HG03196 (cell line): ENCODE results near the gene ANKMY2.
"Not testable (repeated sequence)": the region's sequence is repeated elsewhere in the genome, so short reads cannot be mapped to it uniquely, and the experiment has no call there.

Experiments used
- ATAC-seq: cut with Tn5 transposase; IDR thresholded peaks from one replicate; pipeline ENCODE4 v1.9.1; 2021; ENCODE audit not compliant: unreplicated experiment

Gene ANKMY2

GRCh38 chr7:16627236-16627635 is 18.3 kb downstream of the ANKMY2 start:
- no peak for ATAC-seq

- ATAC-seq: no peak
Measured at GRCh38 chr7:16626388-16626787, 19.2 kb downstream of the ANKMY2 start.

GRCh38 chr7:16619979-16620408 is 25.6 kb downstream of the ANKMY2 start:
- ATAC-seq: peak; percentile 72

GRCh38 chr7:16616542-16616941 is 29.0 kb downstream of the ANKMY2 start:
- no peak for ATAC-seq

- no peak for ATAC-seq
Measured at GRCh38 chr7:16616122-16616521, 29.4 kb downstream of the ANKMY2 start.

- ATAC-seq: no peak
Measured at GRCh38 chr7:16615228-16615627, 30.3 kb downstream of the ANKMY2 start.

- ATAC-seq: no peak
Measured at GRCh38 chr7:16611711-16612110, 33.8 kb downstream of the ANKMY2 start.

- peak; percentile 83 for ATAC-seq
Measured at GRCh38 chr7:16609842-16610450, 35.6 kb downstream of the ANKMY2 start.

GRCh38 chr7:16606704-16607103 is 38.9 kb downstream of the ANKMY2 start:
- ATAC-seq: no peak

- no peak for ATAC-seq
Measured at GRCh38 chr7:16604054-16604453, 41.5 kb downstream of the ANKMY2 start.

GRCh38 chr7:16603633-16604032 is 41.9 kb downstream of the ANKMY2 start:
- no peak for ATAC-seq

- no peak for ATAC-seq
Measured at GRCh38 chr7:16599860-16600259, 45.7 kb downstream of the ANKMY2 start.

- ATAC-seq: no peak
Measured at GRCh38 chr7:16598015-16598414, 47.5 kb downstream of the ANKMY2 start.

GRCh38 chr7:16595596-16595995 is 50.0 kb downstream of the ANKMY2 start:
- not testable (repeated sequence) for ATAC-seq

- no peak for ATAC-seq
Measured at GRCh38 chr7:16594676-16595075, 50.9 kb downstream of the ANKMY2 start.

GRCh38 chr7:16594061-16594460 is 51.5 kb downstream of the ANKMY2 start:
- no peak for ATAC-seq

- ATAC-seq: no peak
Measured at GRCh38 chr7:16592395-16592794, 53.2 kb downstream of the ANKMY2 start.

- ATAC-seq: no peak
Measured at GRCh38 chr7:16590424-16590823, 55.1 kb downstream of the ANKMY2 start.

GRCh38 chr7:16589881-16590280 is 55.7 kb downstream of the ANKMY2 start:
- ATAC-seq: no peak

- no peak for ATAC-seq
Measured at GRCh38 chr7:16587790-16588189, 57.8 kb downstream of the ANKMY2 start.

- ATAC-seq: no peak
Measured at GRCh38 chr7:16587129-16587528, 58.4 kb downstream of the ANKMY2 start.

GRCh38 chr7:16586081-16586874 is 59.3 kb downstream of the ANKMY2 start:
- ATAC-seq: no peak

- no peak for ATAC-seq
Measured at GRCh38 chr7:16585540-16585939, 60.0 kb downstream of the ANKMY2 start.
